H9 (cell line): Measurements from ENCODE around the gene TCF25. TPM values are rescaled to one million over a fixed set of nuclear protein-coding genes. Genes with fewer than 3 reads are reported as not detected.

Experiments used
- DNase-seq: peaks from one replicate; pipeline ENCODE4 v3.0.0-alpha.2; 2017
- H2AFZ ChIP-seq: one replicate; pipeline ENCODE4 v1.6.1; 2013; ENCODE audit warnings: mild to moderate bottlenecking, low read length, control low read depth, moderate library complexity
- H2AK5ac ChIP-seq: 2 replicates; pipeline ENCODE4 v1.6.1; 2013; ENCODE audit warnings: low read length, control low read depth, mixed read lengths; ENCODE audit not compliant: insufficient read length
- H2BK120ac ChIP-seq: one replicate; pipeline ENCODE4 v1.6.1; 2013; ENCODE audit warnings: low read depth, mild to moderate bottlenecking, low read length, control low read depth, inconsistent platforms; ENCODE audit not compliant: poor library complexity, severe bottlenecking
- H2BK12ac ChIP-seq: 2 replicates; pipeline ENCODE4 v1.6.1; 2013; ENCODE audit warnings: low read length, control low read depth, mixed read lengths, low read depth; ENCODE audit not compliant: insufficient read length
- H2BK15ac ChIP-seq: 2 replicates; pipeline ENCODE4 v1.6.1; 2013; ENCODE audit warnings: low read depth, low read length, control low read depth
- H2BK20ac ChIP-seq: one replicate; pipeline ENCODE4 v1.6.1; 2013; ENCODE audit warnings: low read depth, mild to moderate bottlenecking, low read length, control low read depth, inconsistent platforms; ENCODE audit not compliant: poor library complexity, severe bottlenecking
- H2BK5ac ChIP-seq: 2 replicates; pipeline ENCODE4 v1.6.1; 2013; ENCODE audit warnings: low read length, control low read depth, mixed read lengths; ENCODE audit not compliant: insufficient read length
- H3K14ac ChIP-seq: 2 replicates; pipeline ENCODE4 v1.6.1; 2013; ENCODE audit warnings: low read length, control low read depth; ENCODE audit not compliant: insufficient read depth
- H3K18ac ChIP-seq: 2 replicates; pipeline ENCODE4 v1.6.1; 2013; ENCODE audit warnings: low read depth, mild to moderate bottlenecking, mixed read lengths, low read length, control low read depth; ENCODE audit not compliant: insufficient read length
- H3K23ac ChIP-seq: 2 replicates; pipeline ENCODE4 v1.6.1; 2013; ENCODE audit warnings: low read length, control low read depth, mixed read lengths, low read depth; ENCODE audit not compliant: insufficient read length
- H3K23me2 ChIP-seq: 2 replicates; pipeline ENCODE4 v1.6.1; 2013; ENCODE audit warnings: low read depth, mild to moderate bottlenecking, mixed read lengths, low read length, control low read depth; ENCODE audit not compliant: insufficient read length, poor library complexity, severe bottlenecking
- H3K27ac ChIP-seq: 2 replicates; pipeline ENCODE4 v1.5.1; 2013; ENCODE audit warnings: low read length, control low read depth, mixed read lengths, low read depth; ENCODE audit not compliant: insufficient read length
- H3K27me3 ChIP-seq: 2 replicates; pipeline ENCODE4 v1.6.1; 2013; ENCODE audit warnings: low read length, control low read depth, inconsistent platforms; ENCODE audit not compliant: insufficient read depth
- H3K4ac ChIP-seq: 2 replicates; pipeline ENCODE4 v1.6.1; 2013; ENCODE audit warnings: low read depth, mild to moderate bottlenecking, control low read depth, inconsistent platforms, low read length, moderate library complexity
- H3K4me1 ChIP-seq: 2 replicates; pipeline ENCODE4 v1.6.1; 2013; ENCODE audit warnings: low read length, control low read depth, inconsistent platforms; ENCODE audit not compliant: insufficient read depth
- H3K4me2 ChIP-seq: 2 replicates; pipeline ENCODE4 v1.6.1; 2013; ENCODE audit warnings: low read length, control low read depth, mixed read lengths; ENCODE audit not compliant: insufficient read length, insufficient read depth
- H3K56ac ChIP-seq: 2 replicates; pipeline ENCODE4 v1.6.1; 2013; ENCODE audit warnings: low read depth, mild to moderate bottlenecking, mixed read lengths, low read length, control low read depth; ENCODE audit not compliant: insufficient read length
- H3K79me1 ChIP-seq: 2 replicates; pipeline ENCODE4 v1.6.1; 2013; ENCODE audit warnings: low read depth, mild to moderate bottlenecking, moderate library complexity, low read length, control low read depth, inconsistent platforms; ENCODE audit not compliant: insufficient read depth, poor library complexity, severe bottlenecking
- H3K79me2 ChIP-seq: 2 replicates; pipeline ENCODE4 v1.6.1; 2013; ENCODE audit warnings: low read length, control low read depth, inconsistent platforms; ENCODE audit not compliant: insufficient read depth
- H3K9ac ChIP-seq: 2 replicates; pipeline ENCODE4 v1.6.1; 2013; ENCODE audit warnings: low read length, control low read depth, mixed read lengths; ENCODE audit not compliant: insufficient read length; ENCODE audit errors: extremely low read depth
- H3K9me3 ChIP-seq: one replicate; pipeline ENCODE4 v1.6.1; 2013; ENCODE audit warnings: low read depth, low read length, inconsistent platforms; ENCODE audit not compliant: control insufficient read depth
- H3T11ph ChIP-seq: one replicate; pipeline ENCODE4 v1.6.1; 2013; ENCODE audit warnings: mild to moderate bottlenecking, low read length, control low read depth, inconsistent platforms
- H4K20me1 ChIP-seq: one replicate; pipeline ENCODE4 v1.6.1; 2013; ENCODE audit not compliant: control insufficient read depth, insufficient read length, insufficient read depth
- H4K5ac ChIP-seq: 2 replicates; pipeline ENCODE4 v1.6.1; 2013; ENCODE audit warnings: low read depth, mild to moderate bottlenecking, mixed read lengths, low read length, control low read depth; ENCODE audit not compliant: insufficient read length
- H4K8ac ChIP-seq: replicated peaks from 2 replicates; pipeline ENCODE4 v1.6.1; 2013; ENCODE audit warnings: low read length, control low read depth, mixed read lengths, low read depth; ENCODE audit not compliant: insufficient read length
- H4K91ac ChIP-seq: 2 replicates; pipeline ENCODE4 v1.6.1; 2013; ENCODE audit warnings: low read depth, mild to moderate bottlenecking, moderate library complexity, mixed read lengths, low read length, control low read depth; ENCODE audit not compliant: insufficient read length
- H3K27ac Mint-ChIP-seq, 3 experiments: 2 replicates in 2 of 3; 3 replicates in 1 of 3; pipeline ENCODE4 v1.8.0; 2020 to 2021; ENCODE audit warnings: mixed read lengths in 3 of 3, mild to moderate bottlenecking in 1 of 3, moderate library complexity in 1 of 3
- H3K27me3 Mint-ChIP-seq: 2 replicates; pipeline ENCODE4 v1.8.0; 2021; ENCODE audit warnings: low read depth, mild to moderate bottlenecking, moderate library complexity, mixed read lengths
- H3K36me3 Mint-ChIP-seq, 3 experiments: 2 replicates in 2 of 3; 3 replicates in 1 of 3; pipeline ENCODE4 v1.8.0; 2020 to 2021; ENCODE audit warnings: low read depth in 3 of 3, mixed read lengths in 3 of 3; ENCODE audit not compliant: insufficient read depth in 1 of 3
- H3K4me1 Mint-ChIP-seq, 2 experiments: 2 replicates each; pipeline ENCODE4 v1.8.0; 2020; ENCODE audit warnings: mixed read lengths in 2 of 2
- H3K4me3 Mint-ChIP-seq, 2 experiments: 2 replicates in 1 of 2; 3 replicates in 1 of 2; pipeline ENCODE4 v1.8.0; 2020 to 2021; ENCODE audit warnings: mild to moderate bottlenecking in 2 of 2, mixed read lengths in 2 of 2, moderate library complexity in 1 of 2
- H3K9me3 Mint-ChIP-seq, 2 experiments: 2 replicates in 1 of 2; 3 replicates in 1 of 2; pipeline ENCODE4 v1.8.0; 2020; ENCODE audit warnings: mild to moderate bottlenecking in 2 of 2, mixed read lengths in 2 of 2, moderate library complexity in 1 of 2
- WGBS: extraction: QIAGEN DNeasy Blood & Tissue Kit; methylation state at CpG from one replicate; pipeline ENCODE4 v1.1.7; 2013; ENCODE audit warnings: missing lambda C conversion rate, low lambda C conversion rate, mixed read lengths; ENCODE audit not compliant: insufficient read length; ENCODE audit errors: extremely low coverage; 5-methylcytosine and 5-hydroxymethylcytosine counted together
- total RNA-seq: library from RNA; stranded (reverse); gene quantifications from 2 replicates; pipeline ENCODE4 v1.2.1, GENCODE V29; 2021
- TF ChIP-seq, protein P1 (sequence below): fragments of 200-600 bp; sonication (generic); conservative IDR thresholded peaks from 3 replicates; pipeline ENCODE4 v1.8.0; 2021; ENCODE audit warnings: antibody characterized with exemption, mild to moderate bottlenecking

The TCF25 gene
- total RNA-seq, 1 experiment from 2014 or later, result 109 TPM

GRCh38 chr16:89892055-89892630, 18.8 kb downstream of the TCF25 start:
- DNase-seq, result no peak
- H2BK15ac ChIP-seq, result no peak overlapping the region
- no peak overlapping the region for H3K14ac ChIP-seq
- H2AFZ ChIP-seq, result no peak overlapping the region
- no peaks in the 10 kb centered on the region for H3K4me1 ChIP-seq
- no peaks in the 10 kb centered on the region for H3K9me3 ChIP-seq
- 0 out of 7 replicates have a peak overlapping the region, but pooled peaks of 1 of the 3 experiments have one; percentile 18 for H3K27ac Mint-ChIP-seq
- no peak overlapping the region for H4K8ac ChIP-seq
- TF ChIP-seq, protein P1, sequence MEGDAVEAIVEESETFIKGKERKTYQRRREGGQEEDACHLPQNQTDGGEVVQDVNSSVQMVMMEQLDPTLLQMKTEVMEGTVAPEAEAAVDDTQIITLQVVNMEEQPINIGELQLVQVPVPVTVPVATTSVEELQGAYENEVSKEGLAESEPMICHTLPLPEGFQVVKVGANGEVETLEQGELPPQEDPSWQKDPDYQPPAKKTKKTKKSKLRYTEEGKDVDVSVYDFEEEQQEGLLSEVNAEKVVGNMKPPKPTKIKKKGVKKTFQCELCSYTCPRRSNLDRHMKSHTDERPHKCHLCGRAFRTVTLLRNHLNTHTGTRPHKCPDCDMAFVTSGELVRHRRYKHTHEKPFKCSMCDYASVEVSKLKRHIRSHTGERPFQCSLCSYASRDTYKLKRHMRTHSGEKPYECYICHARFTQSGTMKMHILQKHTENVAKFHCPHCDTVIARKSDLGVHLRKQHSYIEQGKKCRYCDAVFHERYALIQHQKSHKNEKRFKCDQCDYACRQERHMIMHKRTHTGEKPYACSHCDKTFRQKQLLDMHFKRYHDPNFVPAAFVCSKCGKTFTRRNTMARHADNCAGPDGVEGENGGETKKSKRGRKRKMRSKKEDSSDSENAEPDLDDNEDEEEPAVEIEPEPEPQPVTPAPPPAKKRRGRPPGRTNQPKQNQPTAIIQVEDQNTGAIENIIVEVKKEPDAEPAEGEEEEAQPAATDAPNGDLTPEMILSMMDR, result 0 out of 3 replicates have a peak, but pooled peaks have one; percentile 18
- H3K79me2 ChIP-seq, result no peaks in the 10 kb centered on the region
- no peak overlapping the region for H3K4me2 ChIP-seq
- no peak overlapping the region for H3T11ph ChIP-seq
- no peaks in the 10 kb centered on the region for H3K79me1 ChIP-seq
- WGBS, result no CpG with 5 or more reads among the region's 18 CpGs
- H2BK5ac ChIP-seq, result no peak overlapping the region
- no peaks in the 10 kb centered on the region for H3K27me3 Mint-ChIP-seq
- no peak overlapping the region for H3K27ac ChIP-seq
- H3K18ac ChIP-seq, result no peak overlapping the region
- H3K23ac ChIP-seq, result no peak overlapping the region
- no peak overlapping the region for H4K5ac ChIP-seq
- H3K23me2 ChIP-seq, result no peaks in the 10 kb centered on the region
- peaks cover 22 to 65% (median 61%) of the 10 kb centered on the region in 3 experiments for H3K36me3 Mint-ChIP-seq
- no peak overlapping the region for H2BK120ac ChIP-seq
- H4K91ac ChIP-seq, result no peak overlapping the region
- H3K9ac ChIP-seq, result no peak overlapping the region
- H3K56ac ChIP-seq, result no peak overlapping the region
- no peak overlapping the region for H2BK20ac ChIP-seq
- no peak overlapping the region for H2AK5ac ChIP-seq
- H3K4ac ChIP-seq, result no peak overlapping the region
- H3K27me3 ChIP-seq, result no peaks in the 10 kb centered on the region
- H2BK12ac ChIP-seq, result no peak overlapping the region
- no peak overlapping the region for H3K4me3 Mint-ChIP-seq
- no peaks in the 10 kb centered on the region for H3K9me3 Mint-ChIP-seq
- no peaks in the 10 kb centered on the region for H4K20me1 ChIP-seq
- H3K4me1 Mint-ChIP-seq, result no peaks in the 10 kb centered on the region
